Neural cell (in vitro differentiated cells): ENCODE results near the gene APOL6.

Experiments used
- EP300 ChIP-seq: fragments of 450-650 bp; conservative IDR thresholded peaks from 2 replicates; pipeline ENCODE4 v1.6.1; 2014; ENCODE audit warnings: antibody characterized with exemption, mild to moderate bottlenecking, moderate library complexity; ENCODE audit not compliant: poor library complexity, severe bottlenecking
- EZH2 ChIP-seq: fragments of 200-600, 300-800 bp; shearing (Covaris generic), sonication (generic); IDR thresholded peaks from 2 replicates; pipeline ENCODE4 v1.6.1; 2014; ENCODE audit warnings: antibody characterized with exemption, low read length, borderline replicate concordance, mild to moderate bottlenecking; ENCODE audit not compliant: insufficient read depth, poor library complexity, severe bottlenecking
- MXI1 ChIP-seq: fragments of 450-650 bp; conservative IDR thresholded peaks from 2 replicates; pipeline ENCODE4 v1.6.1; 2014; ENCODE audit warnings: antibody characterized with exemption, mild to moderate bottlenecking; ENCODE audit not compliant: poor library complexity, severe bottlenecking
- POLR2AphosphoS5 ChIP-seq: IDR thresholded peaks from 2 replicates; pipeline ENCODE4 v1.6.1; 2012
- SMC3 ChIP-seq: fragments of 450-650 bp; conservative IDR thresholded peaks from 2 replicates; pipeline ENCODE4 v1.6.1; 2014; ENCODE audit warnings: antibody characterized with exemption, mild to moderate bottlenecking, moderate library complexity; ENCODE audit not compliant: poor library complexity
- TF ChIP-seq, protein P1 (sequence below): fragments of 450-650 bp; IDR thresholded peaks from 2 replicates; pipeline ENCODE4 v1.5.1; 2014; ENCODE audit warnings: antibody characterized with exemption, mild to moderate bottlenecking, moderate library complexity; ENCODE audit not compliant: poor library complexity, severe bottlenecking
- TF ChIP-seq, protein P2 (sequence below): IDR thresholded peaks from 2 replicates; pipeline ENCODE4 v1.6.1; 2012; ENCODE audit warnings: borderline replicate concordance

DNA sequence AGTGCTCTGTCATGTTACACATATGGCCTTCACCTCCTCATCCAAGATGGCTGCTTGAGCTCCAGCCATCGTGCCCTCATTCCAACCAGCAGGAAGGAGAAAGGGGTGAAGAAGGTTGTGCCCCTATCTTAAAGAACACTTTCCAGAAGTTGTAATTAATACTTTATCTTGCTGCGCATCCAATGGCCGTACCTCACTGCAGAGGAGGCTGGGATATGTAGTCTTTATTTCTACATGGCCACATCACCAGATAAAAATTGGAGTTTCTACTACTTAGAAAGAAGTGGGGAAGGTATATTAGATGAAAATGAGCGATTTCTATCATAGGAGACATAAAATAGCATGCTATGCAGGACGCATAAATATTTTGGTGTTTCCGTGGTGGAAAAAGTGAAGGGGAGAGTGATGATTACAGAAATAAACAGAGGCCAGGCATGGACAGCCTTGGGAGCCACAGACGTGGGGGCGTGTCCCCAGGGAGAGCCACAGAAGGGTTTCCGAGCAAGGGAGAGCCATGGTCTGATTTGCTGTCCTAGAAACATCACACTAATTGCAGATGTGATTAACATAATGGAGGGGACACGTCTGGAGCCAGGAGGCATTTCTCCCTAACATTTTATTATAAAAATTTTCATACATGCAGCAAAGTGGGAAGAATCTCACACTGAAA is 22.3 kb upstream of the APOL6 start:
- TF ChIP-seq EP300 = no peak
- TF ChIP-seq, protein P1, sequence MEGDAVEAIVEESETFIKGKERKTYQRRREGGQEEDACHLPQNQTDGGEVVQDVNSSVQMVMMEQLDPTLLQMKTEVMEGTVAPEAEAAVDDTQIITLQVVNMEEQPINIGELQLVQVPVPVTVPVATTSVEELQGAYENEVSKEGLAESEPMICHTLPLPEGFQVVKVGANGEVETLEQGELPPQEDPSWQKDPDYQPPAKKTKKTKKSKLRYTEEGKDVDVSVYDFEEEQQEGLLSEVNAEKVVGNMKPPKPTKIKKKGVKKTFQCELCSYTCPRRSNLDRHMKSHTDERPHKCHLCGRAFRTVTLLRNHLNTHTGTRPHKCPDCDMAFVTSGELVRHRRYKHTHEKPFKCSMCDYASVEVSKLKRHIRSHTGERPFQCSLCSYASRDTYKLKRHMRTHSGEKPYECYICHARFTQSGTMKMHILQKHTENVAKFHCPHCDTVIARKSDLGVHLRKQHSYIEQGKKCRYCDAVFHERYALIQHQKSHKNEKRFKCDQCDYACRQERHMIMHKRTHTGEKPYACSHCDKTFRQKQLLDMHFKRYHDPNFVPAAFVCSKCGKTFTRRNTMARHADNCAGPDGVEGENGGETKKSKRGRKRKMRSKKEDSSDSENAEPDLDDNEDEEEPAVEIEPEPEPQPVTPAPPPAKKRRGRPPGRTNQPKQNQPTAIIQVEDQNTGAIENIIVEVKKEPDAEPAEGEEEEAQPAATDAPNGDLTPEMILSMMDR = no peak
- TF ChIP-seq EZH2 = no peak
- TF ChIP-seq, protein P2, sequence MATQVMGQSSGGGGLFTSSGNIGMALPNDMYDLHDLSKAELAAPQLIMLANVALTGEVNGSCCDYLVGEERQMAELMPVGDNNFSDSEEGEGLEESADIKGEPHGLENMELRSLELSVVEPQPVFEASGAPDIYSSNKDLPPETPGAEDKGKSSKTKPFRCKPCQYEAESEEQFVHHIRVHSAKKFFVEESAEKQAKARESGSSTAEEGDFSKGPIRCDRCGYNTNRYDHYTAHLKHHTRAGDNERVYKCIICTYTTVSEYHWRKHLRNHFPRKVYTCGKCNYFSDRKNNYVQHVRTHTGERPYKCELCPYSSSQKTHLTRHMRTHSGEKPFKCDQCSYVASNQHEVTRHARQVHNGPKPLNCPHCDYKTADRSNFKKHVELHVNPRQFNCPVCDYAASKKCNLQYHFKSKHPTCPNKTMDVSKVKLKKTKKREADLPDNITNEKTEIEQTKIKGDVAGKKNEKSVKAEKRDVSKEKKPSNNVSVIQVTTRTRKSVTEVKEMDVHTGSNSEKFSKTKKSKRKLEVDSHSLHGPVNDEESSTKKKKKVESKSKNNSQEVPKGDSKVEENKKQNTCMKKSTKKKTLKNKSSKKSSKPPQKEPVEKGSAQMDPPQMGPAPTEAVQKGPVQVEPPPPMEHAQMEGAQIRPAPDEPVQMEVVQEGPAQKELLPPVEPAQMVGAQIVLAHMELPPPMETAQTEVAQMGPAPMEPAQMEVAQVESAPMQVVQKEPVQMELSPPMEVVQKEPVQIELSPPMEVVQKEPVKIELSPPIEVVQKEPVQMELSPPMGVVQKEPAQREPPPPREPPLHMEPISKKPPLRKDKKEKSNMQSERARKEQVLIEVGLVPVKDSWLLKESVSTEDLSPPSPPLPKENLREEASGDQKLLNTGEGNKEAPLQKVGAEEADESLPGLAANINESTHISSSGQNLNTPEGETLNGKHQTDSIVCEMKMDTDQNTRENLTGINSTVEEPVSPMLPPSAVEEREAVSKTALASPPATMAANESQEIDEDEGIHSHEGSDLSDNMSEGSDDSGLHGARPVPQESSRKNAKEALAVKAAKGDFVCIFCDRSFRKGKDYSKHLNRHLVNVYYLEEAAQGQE = no peak
- TF ChIP-seq POLR2AphosphoS5 = no peak
- no peak for TF ChIP-seq SMC3
- TF ChIP-seq MXI1 = no peak
